Frontal cortex (tissue), 4 donors: ENCODE data around the gene TPM2. TPM values are rescaled to one million over a fixed set of nuclear protein-coding genes. Genes with fewer than 3 reads are reported as not detected.

Experiments used
- DNase-seq, 2 donors: peaks; one replicate each; pipeline ENCODE4 v3.0.0; 2012; ENCODE audit warnings: low spot score in 2 of 2
- FAIRE-seq: peaks from 2 replicates; lab custom pipeline; 2012; peaks lifted over from hg19 to GRCh38; lab: Jason Lieb, UNC
- total RNA-seq: library from RNA; depleted of rRNA; stranded (reverse); fragments of >200 nt; gene quantifications from one replicate; pipeline ENCODE4 v1.2.3, GENCODE V29; 2014
- donor health status: control.
- donor health status: control.
- donor health status: control.

The TPM2 gene
- total RNA-seq, 1 donor from 2014 or later, result 11.0 TPM

- no peak for FAIRE-seq
Measured at GRCh38 chr9:35681341-35682002, 8.3 kb downstream of the TPM2 start.

GRCh38 chr9:35680331-35681105 lies 9.2 kb downstream of the TPM2 start:
- DNase-seq (no peak), FAIRE-seq (no peak)

More at GRCh38 chr9:35681341-35682002, 8.3 kb downstream of the TPM2 start:
- no peak for DNase-seq

GRCh38 chr9:35679766-35680330 lies 9.9 kb downstream of the TPM2 start:
- FAIRE-seq (no peak), DNase-seq (no peak)

GRCh38 chr9:35679091-35679490 lies 10.6 kb downstream of the TPM2 start:
- DNase-seq, result no peak
- no peak for FAIRE-seq

- FAIRE-seq (no peak), DNase-seq (no peak)
Measured at GRCh38 chr9:35675732-35676392, 13.9 kb downstream of the TPM2 start.

- no peak for DNase-seq
- no peak for FAIRE-seq
Measured at GRCh38 chr9:35675204-35675603, 14.5 kb downstream of the TPM2 start.

DNA sequence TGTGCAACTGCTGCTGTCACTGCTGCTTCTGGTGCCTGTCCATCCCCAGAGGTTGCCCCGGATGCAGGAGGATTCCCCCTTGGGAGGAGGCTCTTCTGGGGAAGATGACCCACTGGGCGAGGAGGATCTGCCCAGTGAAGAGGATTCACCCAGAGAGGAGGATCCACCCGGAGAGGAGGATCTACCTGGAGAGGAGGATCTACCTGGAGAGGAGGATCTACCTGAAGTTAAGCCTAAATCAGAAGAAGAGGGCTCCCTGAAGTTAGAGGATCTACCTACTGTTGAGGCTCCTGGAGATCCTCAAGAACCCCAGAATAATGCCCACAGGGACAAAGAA lies 15.7 kb downstream of the TPM2 start:
- DNase-seq, result no peak
- no peak for FAIRE-seq

DNA sequence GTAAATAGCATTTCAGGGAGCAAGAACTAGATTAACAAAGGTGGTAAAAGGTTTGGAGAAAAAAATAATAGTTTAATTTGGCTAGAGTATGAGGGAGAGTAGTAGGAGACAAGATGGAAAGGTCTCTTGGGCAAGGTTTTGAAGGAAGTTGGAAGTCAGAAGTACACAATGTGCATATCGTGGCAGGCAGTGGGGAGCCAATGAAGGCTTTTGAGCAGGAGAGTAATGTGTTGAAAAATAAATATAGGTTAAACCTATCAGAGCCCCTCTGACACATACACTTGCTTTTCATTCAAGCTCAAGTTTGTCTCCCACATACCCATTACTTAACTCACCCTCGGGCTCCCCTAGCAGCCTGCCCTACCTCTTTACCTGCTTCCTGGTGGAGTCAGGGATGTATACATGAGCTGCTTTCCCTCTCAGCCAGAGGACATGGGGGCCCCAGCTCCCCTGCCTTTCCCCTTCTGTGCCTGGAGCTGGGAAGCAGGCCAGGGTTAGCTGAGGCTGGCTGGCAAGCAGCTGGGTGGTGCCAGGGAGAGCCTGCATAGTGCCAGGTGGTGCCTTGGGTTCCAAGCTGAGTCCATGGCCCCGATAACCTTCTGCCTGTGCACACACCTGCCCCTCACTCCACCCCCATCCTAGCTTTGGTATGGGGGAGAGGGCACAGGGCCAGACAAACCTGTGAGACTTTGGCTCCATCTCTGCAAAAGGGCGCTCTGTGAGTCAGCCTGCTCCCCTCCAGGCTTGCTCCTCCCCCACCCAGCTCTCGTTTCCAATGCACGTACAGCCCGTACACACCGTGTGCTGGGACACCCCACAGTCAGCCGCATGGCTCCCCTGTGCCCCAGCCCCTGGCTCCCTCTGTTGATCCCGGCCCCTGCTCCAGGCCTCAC lies 16.3 kb downstream of the TPM2 start, which contains the start of gene CA9:
TSS of gene CA9 (plus strand) at position 797 of the 893 bp plus-strand sequence. CDS start at position 829, 32 bp downstream.
- FAIRE-seq (no peak), DNase-seq (no peak)

DNA sequence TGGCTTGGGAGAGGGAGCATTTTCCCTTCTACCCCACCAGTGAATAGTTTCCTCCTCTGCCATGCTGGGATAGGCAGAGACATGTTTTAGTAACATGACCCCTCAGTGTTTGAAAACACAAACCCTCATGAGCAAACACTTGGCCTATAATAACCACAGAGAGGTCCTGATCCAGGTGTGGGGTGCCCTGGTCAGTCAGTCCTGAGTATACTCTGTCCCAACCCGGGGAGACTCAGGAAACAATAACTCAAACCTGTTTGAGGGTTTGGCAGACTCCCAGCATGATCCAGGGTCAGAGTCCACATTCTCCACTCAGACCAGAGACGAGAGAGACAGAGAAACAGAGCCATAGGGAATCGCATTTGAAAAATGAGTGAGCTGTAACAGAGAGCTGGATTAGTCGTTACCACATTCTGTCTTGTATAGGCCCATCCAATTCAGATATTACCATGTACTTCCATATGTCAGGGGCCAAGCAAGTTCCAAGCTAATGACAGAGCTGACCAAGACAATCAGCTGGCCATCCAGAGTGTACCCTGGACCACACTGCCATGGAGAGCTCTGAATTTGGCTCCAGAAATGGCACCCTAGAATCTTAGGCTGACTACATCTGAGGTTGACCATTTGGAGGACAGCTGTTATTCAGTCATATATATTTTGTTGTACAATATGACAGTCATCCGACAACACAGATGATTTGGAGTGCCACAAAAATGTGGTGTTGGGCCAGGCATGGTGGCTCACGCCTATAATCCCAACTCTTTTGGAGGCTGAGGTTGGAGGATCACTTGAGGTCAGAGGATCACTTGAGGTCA lies 20.2 kb downstream of the TPM2 start:
- DNase-seq (no peak), FAIRE-seq (no peak)

DNA sequence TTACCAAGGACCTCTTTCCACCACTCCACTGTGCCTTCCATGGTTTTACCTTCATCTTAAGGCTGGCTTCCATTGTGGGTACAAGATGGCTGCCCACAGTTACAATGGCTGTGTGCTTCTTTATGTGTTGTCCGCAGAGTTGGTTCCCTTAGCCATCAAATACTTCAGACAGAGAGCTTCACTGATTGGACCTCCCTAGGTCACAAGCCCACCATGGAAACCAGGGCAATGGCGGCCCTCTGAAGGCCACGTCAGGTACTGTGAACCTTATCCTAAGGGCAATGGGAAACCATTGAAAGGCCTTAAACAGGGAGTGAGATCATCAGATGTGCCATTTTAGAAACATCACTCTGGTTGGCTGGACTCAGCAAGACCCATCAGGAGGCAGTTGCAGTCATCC lies 21.8 kb downstream of the TPM2 start:
- DNase-seq (no peak), FAIRE-seq (no peak)

- FAIRE-seq, result no peak
Measured at GRCh38 chr9:35666549-35666948, 23.2 kb downstream of the TPM2 start.

GRCh38 chr9:35666045-35666444 lies 23.7 kb downstream of the TPM2 start:
- FAIRE-seq (no peak), DNase-seq (no peak)

More at GRCh38 chr9:35666549-35666948, 23.2 kb downstream of the TPM2 start:
- DNase-seq, result no peak

GRCh38 chr9:35665471-35665818 lies 24.3 kb downstream of the TPM2 start:
- FAIRE-seq, result no peak
- no peak for DNase-seq

GRCh38 chr9:35664531-35665470 lies 24.9 kb downstream of the TPM2 start, which contains the start of gene ARHGEF39:
TSS of gene ARHGEF39 (minus strand) at chr9:35665195. CDS start at chr9:35665169, 26 bp downstream.
- FAIRE-seq (no peak), DNase-seq (peak; percentile 80 to 91)

DNA sequence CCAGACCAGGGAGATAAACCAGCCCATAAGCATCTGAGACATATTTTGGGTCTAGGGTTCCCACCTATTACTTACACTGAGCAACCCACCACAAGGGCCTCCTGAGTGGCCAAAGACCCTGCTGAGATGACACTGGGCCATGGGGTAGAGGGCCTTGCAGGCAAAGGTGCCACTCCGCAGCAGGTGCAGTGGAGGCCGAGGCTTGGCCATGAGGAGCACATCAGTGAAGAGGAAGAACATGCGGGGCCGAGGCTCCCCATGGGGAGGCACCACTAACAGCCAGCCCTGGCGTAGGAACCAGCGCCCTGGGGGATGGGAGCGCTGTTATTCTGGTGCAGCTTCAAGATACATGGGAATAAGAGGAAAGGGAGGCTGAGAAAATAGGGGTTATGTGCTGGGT lies 27.3 kb downstream of the TPM2 start:
- FAIRE-seq (no peak), DNase-seq (no peak)

GRCh38 chr9:35661756-35662350 lies 27.9 kb downstream of the TPM2 start:
- no peak for DNase-seq
- FAIRE-seq, result no peak

DNA sequence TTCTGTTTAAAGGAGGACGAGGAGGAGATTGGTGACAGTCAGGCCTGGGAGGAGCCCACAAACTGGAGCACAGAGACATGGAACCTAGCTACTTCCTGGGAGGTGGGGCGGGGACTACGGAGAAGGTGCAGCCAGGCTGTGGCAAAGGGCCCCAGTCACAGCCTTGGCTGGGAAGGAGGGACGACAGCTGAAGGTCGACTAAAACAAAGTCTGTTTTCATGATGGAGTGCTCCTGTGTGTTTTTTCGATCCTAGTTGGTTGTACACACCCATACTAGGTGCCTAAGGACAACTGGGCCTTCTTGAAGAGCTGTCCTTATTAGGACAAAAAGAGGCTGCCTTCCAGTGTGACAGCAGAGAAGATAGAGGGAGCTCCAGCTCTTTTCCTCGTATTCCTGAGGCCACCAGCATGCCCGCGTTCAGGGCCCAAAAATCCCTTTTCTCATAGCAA lies 28.7 kb downstream of the TPM2 start:
- no peak for DNase-seq
- no peak for FAIRE-seq
